IMR-90 (cell line): ENCODE data around the gene MAPK13. TPM values are rescaled to one million over a fixed set of nuclear protein-coding genes. Genes with fewer than 3 reads are reported as not detected.

Source experiments
- ATAC-seq: fragments of 200-7000 bp; cut with Tn5 transposase; 2 replicates; pipeline ENCODE4 v1.9.1; 2020; ENCODE audit warnings: low read depth, mild to moderate bottlenecking, moderate library complexity
- BruUV-seq: library from RNA; stranded (reverse); fragments of 400-500 nt; replicated peaks from 2 replicates; lab custom pipeline; 2021; lab: Mats Ljungman, UMichigan
- CTCF ChIA-PET: fragments of 300-600 bp; formaldehyde crosslinking; extraction: SDS; loops from one replicate; lab custom pipeline; 2021; ENCODE audit warnings: antibody characterized with exemption; lab: Yijun Ruan, JAX
- POLR2A ChIA-PET: fragments of 300-600 bp; sonication (Branson Sonifier 250); formaldehyde crosslinking; loops from one replicate; lab custom pipeline; 2022; ENCODE audit warnings: antibody characterized with exemption; ENCODE audit not compliant: unreplicated experiment; lab: Charles Lee
- DNase-seq: peaks from one replicate; pipeline ENCODE4 v3.0.0; 2013
- H2AFZ ChIP-seq: replicated peaks from 2 replicates; pipeline ENCODE3; 2013; ENCODE audit warnings: low read length, mild to moderate bottlenecking; ENCODE audit not compliant: poor library complexity
- H2AK5ac ChIP-seq: 2 replicates; pipeline ENCODE4 v1.6.1; 2013; ENCODE audit warnings: low read depth, low read length, inconsistent platforms
- H2AK9ac ChIP-seq: replicated peaks from 2 replicates; pipeline ENCODE3; 2013; ENCODE audit warnings: mild to moderate bottlenecking, low read depth, low read length, moderate library complexity; ENCODE audit not compliant: poor library complexity
- H2BK120ac ChIP-seq: 2 replicates; pipeline ENCODE4 v1.6.1; 2013; ENCODE audit warnings: low read depth, low read length, inconsistent platforms
- H2BK15ac ChIP-seq: 3 replicates; pipeline ENCODE4 v1.6.1; 2013; ENCODE audit warnings: low read depth, low read length, inconsistent platforms
- H2BK20ac ChIP-seq: 2 replicates; pipeline ENCODE4 v1.6.1; 2013; ENCODE audit warnings: low read depth, mild to moderate bottlenecking, inconsistent platforms, low read length, moderate library complexity
- H2BK5ac ChIP-seq: 2 replicates; pipeline ENCODE4 v1.6.1; 2013; ENCODE audit warnings: mild to moderate bottlenecking, low read depth, low read length, inconsistent platforms; ENCODE audit not compliant: poor library complexity, severe bottlenecking
- H3K14ac ChIP-seq: replicated peaks from 2 replicates; pipeline ENCODE4 v1.6.1; 2013; ENCODE audit warnings: low read depth, low read length, inconsistent platforms
- H3K18ac ChIP-seq: 2 replicates; pipeline ENCODE4 v1.6.1; 2013; ENCODE audit warnings: low read depth, low read length, control low read depth
- H3K23ac ChIP-seq: 2 replicates; pipeline ENCODE4 v1.6.1; 2013; ENCODE audit warnings: low read depth, low read length, inconsistent platforms
- H3K27ac ChIP-seq: 2 replicates; pipeline ENCODE4 v1.5.1; 2013; ENCODE audit warnings: mild to moderate bottlenecking, control low read depth, low read length; ENCODE audit not compliant: insufficient read depth
- H3K27me3 ChIP-seq: 2 replicates; pipeline ENCODE4 v1.6.1; 2013; ENCODE audit warnings: low read length; ENCODE audit not compliant: control insufficient read depth, insufficient read depth
- H3K36me3 ChIP-seq: 2 replicates; pipeline ENCODE4 v1.6.1; 2013; ENCODE audit warnings: low read length, mixed read lengths; ENCODE audit not compliant: control insufficient read depth, insufficient read depth
- H3K4ac ChIP-seq: 2 replicates; pipeline ENCODE4 v1.6.1; 2013; ENCODE audit warnings: low read depth, low read length, inconsistent platforms
- H3K4me1 ChIP-seq: 2 replicates; pipeline ENCODE4 v1.6.1; 2013; ENCODE audit warnings: low read length, mixed read lengths; ENCODE audit not compliant: control insufficient read depth, insufficient read depth
- H3K4me2 ChIP-seq: 2 replicates; pipeline ENCODE4 v1.6.1; 2013; ENCODE audit warnings: low read depth, mild to moderate bottlenecking, control low read depth, low read length, moderate library complexity
- H3K4me3 ChIP-seq: 2 replicates; pipeline ENCODE4 v1.5.1; 2013; ENCODE audit warnings: low read depth, mild to moderate bottlenecking, control low read depth, low read length, moderate library complexity; ENCODE audit not compliant: insufficient read depth
- H3K56ac ChIP-seq: 2 replicates; pipeline ENCODE4 v1.6.1; 2013; ENCODE audit warnings: low read length, inconsistent platforms; ENCODE audit not compliant: insufficient read depth; ENCODE audit errors: extremely low read depth
- H3K79me1 ChIP-seq, 2 experiments: 2 replicates each; pipeline ENCODE4 v1.6.1; 2013; ENCODE audit warnings: low read length in 2 of 2, inconsistent platforms in 1 of 2, low read depth in 1 of 2
- H3K9ac ChIP-seq: 2 replicates; pipeline ENCODE4 v1.6.1; 2013; ENCODE audit warnings: low read depth, low read length, control low read depth
- H3K9me1 ChIP-seq: 2 replicates; pipeline ENCODE4 v1.6.1; 2013; ENCODE audit warnings: low read length, inconsistent platforms; ENCODE audit not compliant: insufficient read depth
- H3K9me3 ChIP-seq: 2 replicates; pipeline ENCODE4 v1.6.1; 2013; ENCODE audit warnings: low read length; ENCODE audit not compliant: control insufficient read depth, insufficient read depth
- H4K20me1 ChIP-seq: 2 replicates; pipeline ENCODE4 v1.6.1; 2013; ENCODE audit warnings: low read length, inconsistent platforms; ENCODE audit not compliant: insufficient read depth
- H4K5ac ChIP-seq: 2 replicates; pipeline ENCODE4 v1.6.1; 2013; ENCODE audit warnings: mild to moderate bottlenecking, low read depth, low read length, control low read depth
- H4K8ac ChIP-seq, 2 experiments: 2 replicates each; pipeline ENCODE4 v1.6.1; 2013; ENCODE audit warnings: low read depth in 2 of 2, low read length in 2 of 2, control low read depth in 1 of 2, inconsistent platforms in 1 of 2
- H4K91ac ChIP-seq: 2 replicates; pipeline ENCODE4 v1.6.1; 2013; ENCODE audit warnings: low read depth, low read length, inconsistent platforms; ENCODE audit not compliant: insufficient read depth
- BHLHE40 ChIP-seq: fragments of 150-350 bp; IDR thresholded peaks from 2 replicates; pipeline ENCODE4 v1.6.1; 2016; ENCODE audit warnings: mild to moderate bottlenecking, low read depth, low read length
- CEBPB ChIP-seq: IDR thresholded peaks from 2 replicates; pipeline ENCODE4 v1.6.1; 2012; ENCODE audit warnings: low read depth, low read length, improper control_type of control experiment
- CHD1 ChIP-seq: IDR thresholded peaks from 2 replicates; pipeline ENCODE4 v1.6.1; 2012; ENCODE audit warnings: low read depth, low read length, improper control_type of control experiment
- CTCF ChIP-seq: conservative IDR thresholded peaks from 2 replicates; pipeline ENCODE4 v1.5.1; 2012; ENCODE audit warnings: mild to moderate bottlenecking, low read depth, low read length, improper control_type of control experiment
- ELK1 ChIP-seq: fragments of 150-350 bp; IDR thresholded peaks from 2 replicates; pipeline ENCODE4 v1.6.1; 2016; ENCODE audit warnings: low read depth, mild to moderate bottlenecking, low read length, moderate library complexity, borderline replicate concordance
- FOS ChIP-seq: fragments of 150-350 bp; IDR thresholded peaks from 2 replicates; pipeline ENCODE4 v1.6.1; 2016; ENCODE audit warnings: low read depth, low read length
- MAFK ChIP-seq: IDR thresholded peaks from 2 replicates; pipeline ENCODE4 v1.6.1; 2012; ENCODE audit warnings: low read depth, low read length, improper control_type of control experiment
- MAZ ChIP-seq: IDR thresholded peaks from 2 replicates; pipeline ENCODE4 v1.6.1; 2012; ENCODE audit warnings: low read depth, mild to moderate bottlenecking, low read length, improper control_type of control experiment, moderate library complexity, borderline replicate concordance
- MXI1 ChIP-seq: IDR thresholded peaks from 2 replicates; pipeline ENCODE4 v1.6.1; 2012; ENCODE audit warnings: low read depth, mild to moderate bottlenecking, low read length, moderate library complexity, borderline replicate concordance
- POLR2A ChIP-seq: IDR thresholded peaks from 2 replicates; pipeline ENCODE4 v1.6.1; 2012; ENCODE audit warnings: mild to moderate bottlenecking, low read depth, low read length
- RAD21 ChIP-seq: IDR thresholded peaks from 2 replicates; pipeline ENCODE4 v1.6.1; 2012; ENCODE audit warnings: low read length, improper control_type of control experiment
- RCOR1 ChIP-seq: IDR thresholded peaks from 2 replicates; pipeline ENCODE4 v1.6.1; 2012; ENCODE audit warnings: mild to moderate bottlenecking, low read length, improper control_type of control experiment; ENCODE audit not compliant: insufficient replicate concordance
- SMC3 ChIP-seq: fragments of 150-350 bp; IDR thresholded peaks from 2 replicates; pipeline ENCODE4 v1.6.1; 2016; ENCODE audit warnings: low read depth, mild to moderate bottlenecking, antibody characterized with exemption, low read length, moderate library complexity
- USF2 ChIP-seq: fragments of 150-350 bp; IDR thresholded peaks from 2 replicates; pipeline ENCODE4 v1.6.1; 2017; ENCODE audit warnings: mild to moderate bottlenecking, antibody characterized with exemption, low read length, low read depth
- dilution Hi-C: fragments of 300-500 bp; cut with HindIII; formaldehyde crosslinking; loops from one replicate; pipeline ENCODE4 v1.14.3; 2018; ENCODE audit warnings: low sequenced_read_pairs; ENCODE audit not compliant: unreplicated experiment
- in situ Hi-C: fragments of 300-500 bp; cut with MboI; formaldehyde crosslinking; loops from 3 replicates; pipeline ENCODE4 v1.14.3; 2019; ENCODE audit warnings: low sequenced_read_pairs, inconsistent platforms, mixed read lengths
- intact Hi-C: fragments of 100-400 bp; cut with micrococcal nuclease; formaldehyde crosslinking; loops from 2 replicates; pipeline ENCODE4 v1.10.0; 2022
- polyA plus RNA-seq, 3 experiments: library from polyadenylated mRNA; depleted of rRNA; stranded (reverse); fragments of >200 nt; gene quantifications; 2 replicates each; pipeline ENCODE4 v1.2.3, GENCODE V29; 2012; ENCODE audit warnings: low replicate concordance in 1 of 3
- total RNA-seq: library from RNA; depleted of rRNA; stranded (reverse); fragments of >200 nt; gene quantifications from 2 replicates; pipeline ENCODE4 v1.2.3, GENCODE V29; 2012

The MAPK13 gene
- total and polyA plus RNA-seq, 2 of the 4 experiments (the other 2 are of a cell fraction), result 2.0 to 2.9 TPM

GRCh38 chr6:36184311-36184710 is 54.0 kb downstream of the MAPK13 start:
- ChIA-PET POLR2A (no interaction called here), CTCF (no interaction called here)
- H2AK5ac ChIP-seq, result no peak overlapping the region
- H3K27me3 ChIP-seq, result peaks cover 3% of the 10 kb centered on the region
- no TSS peak for BruUV-seq
- H4K20me1 ChIP-seq, result no peaks in the 10 kb centered on the region
- dilution Hi-C loops, result no loop called here
- no peak overlapping the region for H3K23ac ChIP-seq
- in situ Hi-C loops, result no loop called here
- no peak overlapping the region for H3K56ac ChIP-seq
- no peak overlapping the region for H3K9ac ChIP-seq
- no peak overlapping the region for H3K4me2 ChIP-seq
- H3K79me1 ChIP-seq, result no peaks in the 10 kb centered on the region
- no peak overlapping the region for H2BK120ac ChIP-seq
- H3K36me3 ChIP-seq, result no peaks in the 10 kb centered on the region
- no peak overlapping the region for H2AFZ ChIP-seq
- H3K4ac ChIP-seq, result no peak overlapping the region
- H3K14ac ChIP-seq, result no peak overlapping the region
- DNase-seq, result no peak
- H4K5ac ChIP-seq, result no peak overlapping the region
- H3K9me3 ChIP-seq, result peaks cover 5% of the 10 kb centered on the region
- no peak overlapping the region for H3K4me3 ChIP-seq
- no peak overlapping the region for H4K8ac ChIP-seq
- H3K9me1 ChIP-seq, result no peaks in the 10 kb centered on the region
- H3K18ac ChIP-seq, result no peak overlapping the region
- no peak overlapping the region for H2BK20ac ChIP-seq
- H2AK9ac ChIP-seq, result no peak overlapping the region
- TF ChIP-seq RAD21 (no peak), CTCF (no peak), RCOR1 (no peak), CHD1 (no peak), MAFK (no peak), FOS (no peak), CEBPB (no peak), POLR2A (no peak), USF2 (no peak), ELK1 (no peak), SMC3 (no peak), MXI1 (no peak), BHLHE40 (no peak), MAZ (no peak)
- no peak overlapping the region for H4K91ac ChIP-seq
- intact Hi-C loops, result no loop called here
- H3K4me1 ChIP-seq, result no peaks in the 10 kb centered on the region
- ATAC-seq, result no peak
- H3K27ac ChIP-seq, result no peak overlapping the region
- H2BK15ac ChIP-seq, result no peak overlapping the region
- no peak overlapping the region for H2BK5ac ChIP-seq
